Measurements from ENCODE around the gene UQCC2. TPM values are rescaled to one million over a fixed set of nuclear protein-coding genes. Genes with fewer than 3 reads are reported as not detected.

UQCC2 gene
- total RNA-seq, 4 donors from 2014 or later: 9.9 to 15.9 (median 13.5) TPM

GRCh38 chr6:33688451-33689147 is 22.9 kb downstream of the UQCC2 start:
- TF ChIP-seq CTCF (IDR thresholded peaks at IDR 0.05; ENCODE audit: low read depth): no peak

- no peak for TF ChIP-seq CTCF (IDR thresholded peaks at IDR 0.05; ENCODE audit: low read depth)
These were observed 23.5 kb downstream of the UQCC2 start for GRCh38 chr6:33688006-33688405.

GRCh38 chr6:33686981-33687975 is 24.2 kb downstream of the UQCC2 start:
- no peak for TF ChIP-seq CTCF (IDR thresholded peaks at IDR 0.05; ENCODE audit: low read depth)

GRCh38 chr6:33686225-33686924 is 25.1 kb downstream of the UQCC2 start:
- TF ChIP-seq CTCF (IDR thresholded peaks at IDR 0.05; ENCODE audit: low read depth): no peak

- no peak for TF ChIP-seq CTCF (IDR thresholded peaks at IDR 0.05; ENCODE audit: low read depth)
These were observed 25.9 kb downstream of the UQCC2 start for GRCh38 chr6:33685411-33686224.

GRCh38 chr6:33684983-33685382 is 26.5 kb downstream of the UQCC2 start:
- TF ChIP-seq CTCF (IDR thresholded peaks at IDR 0.05; ENCODE audit: low read depth): no peak

Data from subcutaneous adipose tissue (tissue), 4 donors.